Measurements from ENCODE around the gene PPARG.
A peak's percentile ranks its signal among the peaks of the same experiment; 100 is the strongest.

Gene PPARG

GRCh38 chr3:12420393-12420792 lies 131.5 kb downstream of the PPARG start:
- DNase-seq = no peak

- no peak for DNase-seq
Observed at GRCh38 chr3:12421132-12421531, 132.3 kb downstream of the PPARG start.

GRCh38 chr3:12423131-12423530 lies 134.3 kb downstream of the PPARG start:
- no peak for DNase-seq

GRCh38 chr3:12423918-12424630 lies 135.2 kb downstream of the PPARG start:
- no peak for DNase-seq

GRCh38 chr3:12424635-12425319 lies 135.9 kb downstream of the PPARG start:
- no peak for DNase-seq

- DNase-seq = no peak
Observed at GRCh38 chr3:12425850-12426579, 137.1 kb downstream of the PPARG start.

GRCh38 chr3:12427551-12427950 lies 138.7 kb downstream of the PPARG start:
- peak; percentile 56 to 76 for DNase-seq

- DNase-seq = no peak
Observed at GRCh38 chr3:12428126-12428525, 139.3 kb downstream of the PPARG start.

GRCh38 chr3:12430086-12430485 lies 141.2 kb downstream of the PPARG start:
- no peak for DNase-seq

GRCh38 chr3:12433823-12434222 lies 145.0 kb downstream of the PPARG start:
- no peak for DNase-seq

- DNase-seq = no peak
Observed at GRCh38 chr3:12436514-12437220, 147.8 kb downstream of the PPARG start.

GRCh38 chr3:12437221-12437605 lies 148.3 kb downstream of the PPARG start:
- DNase-seq = no peak

GRCh38 chr3:12437861-12438260 lies 149.0 kb downstream of the PPARG start:
- DNase-seq = no peak

- no peak for DNase-seq
Observed at GRCh38 chr3:12438318-12438717, 149.4 kb downstream of the PPARG start.

GRCh38 chr3:12439161-12439940 lies 150.5 kb downstream of the PPARG start:
- DNase-seq = no peak

- DNase-seq = no peak
Observed at GRCh38 chr3:12440927-12441714, 152.3 kb downstream of the PPARG start.

- DNase-seq = no peak
Observed at GRCh38 chr3:12442654-12443501, 154.0 kb downstream of the PPARG start.

- DNase-seq = no peak
Observed at GRCh38 chr3:12443781-12444522, 155.1 kb downstream of the PPARG start.

- DNase-seq = no peak
Observed at GRCh38 chr3:12444582-12445471, 156.0 kb downstream of the PPARG start.
